HL-60 (cell line): Measurements from ENCODE around the gene SMARCA2.

Experiments used
- CTCF ChIP-seq: IDR thresholded peaks from one replicate; pipeline ENCODE4 v1.5.1; 2011; ENCODE audit warnings: low read length, control low read depth, inconsistent platforms; ENCODE audit not compliant: insufficient read depth
- REST ChIP-seq: IDR thresholded peaks from 2 replicates; pipeline ENCODE4 v1.6.1; 2012; ENCODE audit warnings: low read depth; ENCODE audit not compliant: insufficient replicate concordance

GRCh38 chr9:2117527-2117926 is 102.4 kb downstream of the SMARCA2 start:
- no peak for TF ChIP-seq CTCF
- no peak for TF ChIP-seq REST
